ENCODE results near the gene EXD3. TPM values are rescaled to one million over a fixed set of nuclear protein-coding genes. Genes with fewer than 3 reads are reported as not detected.

Gene EXD3
- total and polyA plus RNA-seq, 9 of the 15 experiments (the other 6 are each of a cell fraction or from before 2014, with no cell fraction given): 0.29 to 12.5 (median 3.9) TPM

DNA sequence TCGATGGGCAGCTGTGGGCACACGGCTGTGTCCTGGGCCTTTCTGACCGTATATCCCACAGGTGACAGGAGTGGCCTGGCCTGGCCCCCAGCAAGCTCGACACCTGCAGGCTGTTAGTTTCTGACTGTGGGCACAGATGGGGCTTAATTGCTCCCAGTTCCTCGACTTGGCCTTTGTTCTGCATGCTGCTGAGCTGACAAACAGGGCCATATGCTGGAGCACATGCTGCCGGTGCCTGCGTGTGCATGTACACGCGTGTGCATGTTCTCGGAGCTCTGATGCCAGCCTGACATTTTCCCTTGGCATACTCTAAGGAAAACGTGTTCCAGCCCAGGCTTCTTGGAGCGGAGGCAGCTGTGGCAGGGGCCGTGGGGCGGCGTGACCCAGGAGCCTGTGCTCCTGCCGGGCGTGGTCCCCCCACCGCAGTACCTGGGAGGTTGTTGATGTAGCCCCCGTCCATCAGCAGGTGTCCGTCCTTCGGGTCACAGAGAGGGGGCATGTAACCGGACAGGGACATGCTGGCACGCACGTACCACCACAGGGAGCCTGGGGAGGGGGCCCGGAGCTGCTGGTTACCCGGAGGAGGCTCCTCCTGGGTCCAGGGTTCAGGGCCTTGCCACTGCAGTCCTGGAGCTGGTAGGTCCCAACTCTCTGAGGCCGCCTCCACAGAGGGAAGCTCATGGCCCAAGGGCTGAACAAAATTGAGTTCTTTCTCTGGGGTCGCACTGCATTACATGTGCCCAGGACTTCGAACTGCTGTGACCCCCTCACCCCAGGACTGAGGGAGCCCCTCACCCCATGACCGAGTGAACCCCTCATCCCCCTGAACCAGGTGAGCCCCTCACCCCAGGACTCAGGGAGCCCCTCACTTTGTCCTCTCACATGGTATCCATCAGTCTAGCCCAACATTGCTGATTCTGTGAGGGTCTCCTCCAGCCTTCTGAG, 40.3 kb upstream of the EXD3 start (continued):
- no peak for TF ChIP-seq ZNF407 (IDR thresholded peaks at IDR 0.05; ENCODE audit: low read depth)
- no peak for TF ChIP-seq COPS2 (conservative IDR thresholded peaks at IDR 0.05)
- TF ChIP-seq FOXJ3 (CRISPR knock-in tag; IDR thresholded peaks at IDR 0.05): no peak
- TF ChIP-seq, protein P1, sequence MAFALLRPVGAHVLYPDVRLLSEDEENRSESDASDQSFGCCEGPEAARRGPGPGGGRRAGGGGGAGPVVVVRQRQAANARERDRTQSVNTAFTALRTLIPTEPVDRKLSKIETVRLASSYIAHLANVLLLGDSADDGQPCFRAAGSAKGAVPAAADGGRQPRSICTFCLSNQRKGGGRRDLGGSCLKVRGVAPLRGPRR (CRISPR knock-in tag; IDR thresholded peaks at IDR 0.05): no peak
- TF ChIP-seq RBFOX2 (IDR thresholded peaks at IDR 0.05; ENCODE audit: low read depth, low read length): no peak
